A549 (cell line): ENCODE data around the gene PRPSAP2. TPM values are rescaled to one million over a fixed set of nuclear protein-coding genes. Genes with fewer than 3 reads are reported as not detected.
A peak's percentile ranks its signal among the peaks of the same experiment; 100 is the strongest.

Experiments used
- ATAC-seq, 2 experiments: fragments of 200-7000 bp in 1 of 2; fragments of >200 bp in 1 of 2; cut with Nextera tagmentation in 1 of 2; cut with Tn5 transposase in 1 of 2; 3 replicates each; pipeline versions ENCODE4 v1.8.0 to v1.9.1; 2018 to 2020; ENCODE audit warnings: mild to moderate bottlenecking in 1 of 2, moderate library complexity in 1 of 2
- CTCF ChIA-PET: fragments of 300-600 bp; sonication (Branson Sonifier 250); formaldehyde crosslinking; extraction: SDS; loops from one replicate; lab custom pipeline; 2021; ENCODE audit warnings: antibody characterized with exemption, inconsistent platforms; lab: Yijun Ruan, JAX
- POLR2A ChIA-PET: fragments of 350-600 bp; formaldehyde crosslinking; extraction: SDS; loops from one replicate; lab custom pipeline; 2021; ENCODE audit warnings: antibody characterized with exemption, inconsistent platforms; lab: Yijun Ruan, JAX
- DNase-seq, 2 experiments: peaks; one replicate each; pipeline versions ENCODE4 v3.0.0 to v3.0.0-alpha.2; 2011 to 2016; ENCODE audit warnings: low read depth in 1 of 2, low spot score in 1 of 2
- FAIRE-seq: peaks from 2 replicates; lab custom pipeline; 2011; peaks lifted over from hg19 to GRCh38; lab: Jason Lieb, UNC
- H3K27ac ChIP-seq, 2 experiments: fragments of >200 bp; sonication (Bioruptor Twin); formaldehyde crosslinking; 3 replicates each; pipeline ENCODE4 v1.5.1; 2016 to 2017
- H3K4me1 ChIP-seq: fragments of >200 bp; sonication (Bioruptor Twin); formaldehyde crosslinking; 3 replicates; pipeline ENCODE4 v1.6.1; 2016
- H3K4me2 ChIP-seq: fragments of >200 bp; sonication (Bioruptor Twin); formaldehyde crosslinking; 3 replicates; pipeline ENCODE4 v1.6.1; 2016
- H3K4me3 ChIP-seq: fragments of >200 bp; sonication (Bioruptor Twin); formaldehyde crosslinking; 3 replicates; pipeline ENCODE4 v1.5.1; 2016
- H3K9me3 ChIP-seq: fragments of >200 bp; sonication (Bioruptor Twin); formaldehyde crosslinking; 3 replicates; pipeline ENCODE4 v1.6.1; 2016
- BHLHE40 ChIP-seq: IDR thresholded peaks from 2 replicates; pipeline ENCODE4 v1.6.1; 2012; ENCODE audit warnings: low read depth, low read length, inconsistent platforms
- CBX8 ChIP-seq: fragments of 200-600 bp; sonication (generic); IDR thresholded peaks from 2 replicates; pipeline ENCODE4 v1.6.1; 2016
- ELK1 ChIP-seq: fragments of 150-350 bp; IDR thresholded peaks from 2 replicates; pipeline ENCODE4 v1.6.1; 2014; ENCODE audit warnings: low read depth, mild to moderate bottlenecking, low read length
- EP300 ChIP-seq, 2 experiments: fragments of >200 bp; sonication (Bioruptor Twin); formaldehyde crosslinking; IDR thresholded peaks; 2 replicates in 1 of 2; 3 replicates in 1 of 2; pipeline ENCODE4 v1.6.1; 2016 to 2017
- ESRRA ChIP-seq: fragments of 150-350 bp; IDR thresholded peaks from 2 replicates; pipeline ENCODE4 v1.6.1; 2014; ENCODE audit warnings: mild to moderate bottlenecking, low read length, borderline replicate concordance
- HOXB13 ChIP-seq: fragments of 250-450 bp; sonication (Bioruptor Pico); IDR thresholded peaks from 2 replicates; pipeline ENCODE4 v1.5.0; 2020; ENCODE audit warnings: low read depth, mild to moderate bottlenecking, moderate library complexity
- JUN ChIP-seq, 2 experiments: fragments of >200 bp; sonication (Bioruptor Twin); formaldehyde crosslinking; IDR thresholded peaks; 2 replicates in 1 of 2; 3 replicates in 1 of 2; pipeline ENCODE4 v1.6.1; 2016 to 2017
- MAZ ChIP-seq: fragments of 150-350 bp; IDR thresholded peaks from 2 replicates; pipeline ENCODE4 v1.6.1; 2014; ENCODE audit warnings: antibody characterized with exemption, low read depth, low read length, borderline replicate concordance
- POLR2A ChIP-seq: IDR thresholded peaks from 2 replicates; pipeline ENCODE4 v1.6.1; 2012; ENCODE audit warnings: mild to moderate bottlenecking, low read length
- POLR2AphosphoS2 ChIP-seq: conservative IDR thresholded peaks from 2 replicates; pipeline ENCODE4 v1.6.1; 2012; ENCODE audit warnings: low read length, improper control_type of control experiment, inconsistent platforms
- RAD21 ChIP-seq, 2 experiments: fragments of >200 bp in 1 of 2; sonication (Bioruptor Twin) in 1 of 2; formaldehyde crosslinking in 1 of 2; IDR thresholded peaks in 1 of 2; conservative IDR thresholded peaks in 1 of 2; 2 replicates in 1 of 2; 3 replicates in 1 of 2; pipeline ENCODE4 v1.6.1; 2012 to 2018; ENCODE audit warnings: inconsistent platforms in 1 of 2
- RARB ChIP-seq: fragments of 250-450 bp; sonication (Bioruptor Pico); IDR thresholded peaks from 2 replicates; pipeline ENCODE4 v1.8.0; 2021; ENCODE audit warnings: mild to moderate bottlenecking, moderate library complexity
- RFX5 ChIP-seq: fragments of 450-650 bp; IDR thresholded peaks from 2 replicates; pipeline ENCODE4 v1.7.1; 2014; ENCODE audit warnings: antibody characterized with exemption, mild to moderate bottlenecking, moderate library complexity
- WGBS: methylation state at CpG from one replicate; pipeline ENCODE4 v1.1.6; 2017; ENCODE audit errors: missing lambda C conversion rate; 5-methylcytosine and 5-hydroxymethylcytosine counted together
- polyA plus RNA-seq, 4 experiments: library from polyadenylated mRNA; depleted of rRNA in 3 of 4; stranded (reverse); fragments of >200 nt; fragmentation: RNase III in 1 of 4; extraction: RNeasy Plus Mini Kit Qiagen cat#74134 plus additional on column Dnase treatment in 1 of 4; gene quantifications; 2 replicates in 3 of 4; 3 replicates in 1 of 4; pipeline ENCODE4 v1.2.3, GENCODE V29; 2011 to 2017
- TF ChIP-seq, protein P1 (sequence below): fragments of 200-600 bp; sonication (generic); IDR thresholded peaks from 2 replicates; pipeline ENCODE4 v1.6.1; 2016; ENCODE audit warnings: antibody characterized with exemption, mild to moderate bottlenecking, moderate library complexity
- TF ChIP-seq, protein P2 (sequence below): fragments of 450-650 bp; IDR thresholded peaks from 2 replicates; pipeline ENCODE4 v1.6.1; 2014; ENCODE audit warnings: antibody characterized with exemption

Gene PRPSAP2
- polyA plus RNA-seq, 2 of the 4 experiments (the other 2 are of a cell fraction): 53.3 to 82.1 TPM

- TF ChIP-seq HOXB13 (CRISPR knock-in tag): no peak
- TF ChIP-seq, protein P1, sequence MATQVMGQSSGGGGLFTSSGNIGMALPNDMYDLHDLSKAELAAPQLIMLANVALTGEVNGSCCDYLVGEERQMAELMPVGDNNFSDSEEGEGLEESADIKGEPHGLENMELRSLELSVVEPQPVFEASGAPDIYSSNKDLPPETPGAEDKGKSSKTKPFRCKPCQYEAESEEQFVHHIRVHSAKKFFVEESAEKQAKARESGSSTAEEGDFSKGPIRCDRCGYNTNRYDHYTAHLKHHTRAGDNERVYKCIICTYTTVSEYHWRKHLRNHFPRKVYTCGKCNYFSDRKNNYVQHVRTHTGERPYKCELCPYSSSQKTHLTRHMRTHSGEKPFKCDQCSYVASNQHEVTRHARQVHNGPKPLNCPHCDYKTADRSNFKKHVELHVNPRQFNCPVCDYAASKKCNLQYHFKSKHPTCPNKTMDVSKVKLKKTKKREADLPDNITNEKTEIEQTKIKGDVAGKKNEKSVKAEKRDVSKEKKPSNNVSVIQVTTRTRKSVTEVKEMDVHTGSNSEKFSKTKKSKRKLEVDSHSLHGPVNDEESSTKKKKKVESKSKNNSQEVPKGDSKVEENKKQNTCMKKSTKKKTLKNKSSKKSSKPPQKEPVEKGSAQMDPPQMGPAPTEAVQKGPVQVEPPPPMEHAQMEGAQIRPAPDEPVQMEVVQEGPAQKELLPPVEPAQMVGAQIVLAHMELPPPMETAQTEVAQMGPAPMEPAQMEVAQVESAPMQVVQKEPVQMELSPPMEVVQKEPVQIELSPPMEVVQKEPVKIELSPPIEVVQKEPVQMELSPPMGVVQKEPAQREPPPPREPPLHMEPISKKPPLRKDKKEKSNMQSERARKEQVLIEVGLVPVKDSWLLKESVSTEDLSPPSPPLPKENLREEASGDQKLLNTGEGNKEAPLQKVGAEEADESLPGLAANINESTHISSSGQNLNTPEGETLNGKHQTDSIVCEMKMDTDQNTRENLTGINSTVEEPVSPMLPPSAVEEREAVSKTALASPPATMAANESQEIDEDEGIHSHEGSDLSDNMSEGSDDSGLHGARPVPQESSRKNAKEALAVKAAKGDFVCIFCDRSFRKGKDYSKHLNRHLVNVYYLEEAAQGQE: no peak
- Histone ChIP-seq H3K4me1 (peaks cover 33% of the 10 kb centered on the region), H3K9me3 (no peaks in the 10 kb centered on the region), H3K4me2 (no peak overlapping the region), H3K27ac (peak overlapping the region in 1 of 2 experiments; percentile 38; a peak in 2 of 6 replicates), H3K4me3 (no peak overlapping the region)
- ChIA-PET CTCF (interaction anchor here (0.7 kb wide), 1 partner anchor 9 kb away, joined by 4 read pairs; no protein-coding TSS in a partner anchor), POLR2A (no interaction called here)
- FAIRE-seq (peak; percentile 74), DNase-seq (no peak), ATAC-seq (no peak)
- 97% methylated on average over 1 of the region's 1 CpG for WGBS
Measured at GRCh38 chr17:18925187-18925586, 67.3 kb downstream of the PRPSAP2 start.

- CTCF ChIA-PET: interaction anchor here (1.1 kb wide), 1 partner anchor 32 kb away, joined by 3 read pairs; no protein-coding TSS in a partner anchor
- Histone ChIP-seq H3K9me3 (no peaks in the 10 kb centered on the region), H3K27ac (no peak overlapping the region), H3K4me1 (peaks cover 1% of the 10 kb centered on the region; the same call in 1 of the 3 replicates)
- POLR2A ChIA-PET: no interaction called here
- 90% methylated on average over 9 of the region's 9 CpGs for WGBS
- no peak for DNase-seq
- no peak for ATAC-seq
- TF ChIP-seq RAD21 (conservative IDR thresholded peaks at IDR 0.05 in 1 of 2, IDR thresholded peaks at IDR 0.05 in 1 of 2) (peak in 1 of 2 experiments; percentile 32; a peak in 1 of 5 replicates), RARB (no peak)
- TF ChIP-seq, all 56 proteins: peak for 1
- H3K4me3 ChIP-seq: no peak overlapping the region
- no peak for FAIRE-seq
- H3K4me2 ChIP-seq: no peak overlapping the region
Measured at GRCh38 chr17:18928628-18929125, 70.7 kb downstream of the PRPSAP2 start.

DNA sequence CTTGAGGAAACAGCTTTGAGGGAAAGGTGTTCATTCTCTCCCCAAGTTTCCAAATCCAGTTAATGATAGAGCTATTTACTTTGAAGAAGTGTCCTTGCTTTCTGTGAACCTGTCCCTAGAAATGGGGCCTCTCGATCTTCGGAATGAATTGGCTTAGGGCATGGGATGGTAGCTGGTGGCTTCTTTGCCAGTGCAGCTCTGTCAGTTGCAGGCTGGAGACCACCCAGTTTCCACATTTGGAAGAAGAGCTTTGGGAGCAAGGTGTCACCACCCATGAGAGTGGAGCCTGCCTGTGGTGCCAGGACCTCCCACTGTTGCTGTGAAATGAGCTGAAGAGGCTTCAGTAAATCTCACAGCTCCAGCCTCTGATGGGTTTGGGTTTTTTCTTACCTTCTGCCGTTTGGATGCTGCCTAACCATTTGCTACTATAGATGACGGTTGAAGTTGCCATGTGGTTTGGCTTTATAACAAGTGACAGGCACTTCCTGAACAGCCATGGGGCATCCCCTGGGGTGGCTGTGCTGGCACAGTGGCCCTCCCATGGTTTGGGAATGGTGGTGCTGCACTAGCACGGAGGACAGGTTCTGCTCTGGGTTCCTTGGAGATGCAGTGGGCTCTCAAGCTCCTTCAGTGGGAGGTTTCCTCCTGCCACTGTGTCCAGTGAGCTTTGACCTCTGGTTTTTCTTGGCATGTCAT lies 74.6 kb downstream of the PRPSAP2 start:
- no peaks in the 10 kb centered on the region for H3K9me3 ChIP-seq
- TF ChIP-seq POLR2AphosphoS2: 0 out of 2 replicates have a peak, but pooled peaks have one; percentile 52
- no peak for TF ChIP-seq HOXB13 (CRISPR knock-in tag)
- TF ChIP-seq POLR2A: no peak
- WGBS: 73% methylated on average over 5 of the region's 5 CpGs
- POLR2A ChIA-PET: interaction anchor here (0.6 kb wide), 1 partner anchor 10 kb away, joined by 7 read pairs; no protein-coding TSS in a partner anchor
- DNase-seq: no peak
- H3K27ac ChIP-seq: no peak overlapping the region
- no peak for FAIRE-seq
- peak; percentile 54; a peak in 5 of 6 replicates for ATAC-seq
- no peak overlapping the region for H3K4me2 ChIP-seq
- no peaks in the 10 kb centered on the region for H3K4me1 ChIP-seq
- H3K4me3 ChIP-seq: no peak overlapping the region
- CTCF ChIA-PET: interaction anchor here (0.6 to 3.7 kb wide), 5 partner anchors 20 to 63 kb away, joined by 3 to 22 read pairs (median 3); partner anchors contain the start of gene SLC5A10

DNA sequence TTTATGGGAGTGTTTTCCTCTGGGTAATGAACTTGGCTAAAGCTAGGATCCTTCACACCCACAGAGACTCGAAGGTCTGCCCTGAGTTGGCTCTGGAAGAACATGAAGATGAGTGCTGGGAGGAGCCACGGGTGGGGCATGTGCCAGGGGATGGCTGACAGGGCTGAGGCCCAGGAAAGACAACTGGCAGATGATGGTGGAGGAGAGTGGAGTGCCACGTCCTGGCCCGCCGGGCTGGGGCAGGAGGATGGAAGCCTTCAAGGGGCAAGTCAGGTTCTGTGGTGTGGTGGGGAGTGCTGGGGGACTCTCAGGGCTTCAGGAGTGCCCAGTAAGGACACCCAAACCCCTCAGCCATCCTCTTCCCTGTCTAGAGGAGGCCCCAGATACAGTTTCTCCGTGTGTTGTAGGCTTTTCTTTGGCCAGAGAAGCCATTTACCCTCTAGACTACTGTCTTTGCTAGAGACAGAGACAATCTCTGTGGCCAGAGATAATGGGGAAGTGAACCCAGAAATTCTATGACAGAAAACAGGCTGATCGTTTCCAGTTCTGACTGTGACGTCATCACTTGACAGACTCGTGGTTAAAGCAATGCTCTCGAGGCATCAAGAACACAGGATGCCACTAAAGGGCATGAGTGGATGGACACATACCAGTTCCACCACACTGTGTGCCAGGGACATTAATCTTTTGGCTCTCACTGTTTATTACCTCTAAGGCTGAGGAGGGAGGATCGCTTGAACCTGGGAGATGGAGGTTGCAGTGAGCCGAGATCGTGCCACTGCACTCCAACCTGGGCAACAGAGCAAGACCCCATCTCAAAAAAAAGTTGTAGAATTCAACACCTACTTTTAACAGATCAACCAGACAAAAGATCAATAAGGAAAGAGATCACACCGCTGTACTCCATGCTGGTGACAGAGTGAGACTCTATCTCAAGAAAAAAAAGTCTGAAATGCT lies 75.4 kb downstream of the PRPSAP2 start:
- 81% methylated on average over 14 of the region's 14 CpGs for WGBS
- no peak for FAIRE-seq
- Histone ChIP-seq H3K4me3 (no peak overlapping the region), H3K9me3 (no peaks in the 10 kb centered on the region), H3K27ac (no peak overlapping the region), H3K4me2 (no peak overlapping the region), H3K4me1 (no peaks in the 10 kb centered on the region)
- no peak for DNase-seq
- POLR2A ChIA-PET: no interaction called here
- ATAC-seq: peak; percentile 53 to 64; a peak in 5 of 6 replicates
- CTCF ChIA-PET: interaction anchor here (3.7 kb wide), 1 partner anchor 28 kb away, joined by 22 read pairs; no protein-coding TSS in a partner anchor
- TF ChIP-seq RFX5 (no peak), BHLHE40 (no peak), JUN (IDR thresholded peaks at IDR 0.05) (no peak), CBX8 (no peak), HOXB13 (CRISPR knock-in tag) (no peak), EP300 (IDR thresholded peaks at IDR 0.05) (no peak), ELK1 (no peak), MAZ (no peak), ESRRA (no peak), POLR2A (no peak)
- TF ChIP-seq, protein P2, sequence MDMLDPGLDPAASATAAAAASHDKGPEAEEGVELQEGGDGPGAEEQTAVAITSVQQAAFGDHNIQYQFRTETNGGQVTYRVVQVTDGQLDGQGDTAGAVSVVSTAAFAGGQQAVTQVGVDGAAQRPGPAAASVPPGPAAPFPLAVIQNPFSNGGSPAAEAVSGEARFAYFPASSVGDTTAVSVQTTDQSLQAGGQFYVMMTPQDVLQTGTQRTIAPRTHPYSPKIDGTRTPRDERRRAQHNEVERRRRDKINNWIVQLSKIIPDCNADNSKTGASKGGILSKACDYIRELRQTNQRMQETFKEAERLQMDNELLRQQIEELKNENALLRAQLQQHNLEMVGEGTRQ: no peak
